ENCODE data around the gene SLC6A20. TPM values are rescaled to one million over a fixed set of nuclear protein-coding genes. Genes with fewer than 3 reads are reported as not detected.
A peak's percentile ranks its signal among the peaks of the same experiment; 100 is the strongest.

SLC6A20 gene
- total RNA-seq, 1 experiment from 2014 or later, result not detected

GRCh38 chr3:45796902-45797637, 734 bp upstream of the SLC6A20 start:
- no peaks in the 10 kb centered on the region for H3K9me3 ChIP-seq (ENCODE audit: low read length)
- H3K4me3 ChIP-seq (ENCODE audit: low read length), result no peak overlapping the region
- H3K9ac ChIP-seq (ENCODE audit: low read length), result no peak overlapping the region
- H4K20me1 ChIP-seq (ENCODE audit: insufficient read depth, low read depth, low read length), result no peaks in the 10 kb centered on the region
- no peak overlapping the region for H2AFZ ChIP-seq (ENCODE audit: low read length)
- no peaks in the 10 kb centered on the region for H3K9me2 ChIP-seq (replicated peaks; ENCODE audit: insufficient read depth, low read length)
- no peaks in the 10 kb centered on the region for H3K36me3 ChIP-seq (ENCODE audit: insufficient read depth, low read length)
- DNase-seq, result no peak
- H3K4me2 ChIP-seq (ENCODE audit: low read depth, low read length, poor library complexity, severe bottlenecking), result no peak overlapping the region
- H3K27ac ChIP-seq (ENCODE audit: low read length), result no peak overlapping the region
- H3K27me3 ChIP-seq (ENCODE audit: low read length), result no peaks in the 10 kb centered on the region
- no peaks in the 10 kb centered on the region for H3K4me1 ChIP-seq (ENCODE audit: low read length)
- H3K79me2 ChIP-seq (ENCODE audit: low read length), result no peaks in the 10 kb centered on the region

GRCh38 chr3:45795509-45795881, 841 bp downstream of the SLC6A20 start:
- Histone ChIP-seq H3K27me3 (ENCODE audit: low read length) (no peaks in the 10 kb centered on the region), H3K36me3 (ENCODE audit: insufficient read depth, low read length) (no peaks in the 10 kb centered on the region), H3K4me1 (ENCODE audit: low read length) (peaks cover 6% of the 10 kb centered on the region), H3K79me2 (ENCODE audit: low read length) (no peaks in the 10 kb centered on the region), H3K9me2 (replicated peaks; ENCODE audit: insufficient read depth, low read length) (no peaks in the 10 kb centered on the region), H3K27ac (ENCODE audit: low read length) (no peak overlapping the region), H3K4me2 (ENCODE audit: low read depth, low read length, poor library complexity, severe bottlenecking) (no peak overlapping the region), H3K4me3 (ENCODE audit: low read length) (no peak overlapping the region), H4K20me1 (ENCODE audit: insufficient read depth, low read depth, low read length) (no peaks in the 10 kb centered on the region), H2AFZ (ENCODE audit: low read length) (no peak overlapping the region), H3K9me3 (ENCODE audit: low read length) (no peaks in the 10 kb centered on the region), H3K9ac (ENCODE audit: low read length) (no peak overlapping the region)
- no peak for DNase-seq

- no peak overlapping the region for H3K4me3 ChIP-seq (ENCODE audit: low read length)
- H3K4me1 ChIP-seq (ENCODE audit: low read length), result peaks cover 8% of the 10 kb centered on the region
- H4K20me1 ChIP-seq (ENCODE audit: insufficient read depth, low read depth, low read length), result no peaks in the 10 kb centered on the region
- H3K4me2 ChIP-seq (ENCODE audit: low read depth, low read length, poor library complexity, severe bottlenecking), result no peak overlapping the region
- no peak overlapping the region for H3K9ac ChIP-seq (ENCODE audit: low read length)
- H3K36me3 ChIP-seq (ENCODE audit: insufficient read depth, low read length), result no peaks in the 10 kb centered on the region
- H3K9me3 ChIP-seq (ENCODE audit: low read length), result no peaks in the 10 kb centered on the region
- no peak overlapping the region for H2AFZ ChIP-seq (ENCODE audit: low read length)
- no peaks in the 10 kb centered on the region for H3K79me2 ChIP-seq (ENCODE audit: low read length)
- H3K9me2 ChIP-seq (replicated peaks; ENCODE audit: insufficient read depth, low read length), result no peaks in the 10 kb centered on the region
- H3K27me3 ChIP-seq (ENCODE audit: low read length), result no peaks in the 10 kb centered on the region
- H3K27ac ChIP-seq (ENCODE audit: low read length), result no peak overlapping the region
- DNase-seq, result no peak
Observed at GRCh38 chr3:45794660-45795059, 1.7 kb downstream of the SLC6A20 start.

DNA sequence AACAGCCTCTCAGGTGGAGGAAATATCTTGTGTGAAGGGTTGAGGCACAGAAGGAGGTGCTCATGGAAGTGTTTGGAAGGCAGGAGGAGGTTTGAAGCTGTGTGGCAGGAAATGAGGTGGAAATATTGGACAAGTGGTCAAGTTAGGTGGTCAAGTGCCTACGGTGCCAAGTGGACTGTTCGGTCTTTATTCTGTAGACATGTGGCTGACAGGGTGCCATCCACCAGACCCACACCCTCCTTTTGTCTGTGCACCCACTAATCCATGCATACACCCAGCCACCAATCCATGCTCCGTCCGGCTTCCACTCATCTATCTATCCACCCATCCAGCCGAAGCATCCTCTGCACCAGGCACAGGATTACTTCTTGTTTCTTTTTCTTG, 2.2 kb downstream of the SLC6A20 start:
- H3K4me3 ChIP-seq (ENCODE audit: low read length), result no peak overlapping the region
- H3K4me2 ChIP-seq (ENCODE audit: low read depth, low read length, poor library complexity, severe bottlenecking), result no peak overlapping the region
- no peaks in the 10 kb centered on the region for H3K9me3 ChIP-seq (ENCODE audit: low read length)
- H3K27ac ChIP-seq (ENCODE audit: low read length), result no peak overlapping the region
- H3K27me3 ChIP-seq (ENCODE audit: low read length), result no peaks in the 10 kb centered on the region
- no peaks in the 10 kb centered on the region for H3K36me3 ChIP-seq (ENCODE audit: insufficient read depth, low read length)
- no peak for DNase-seq
- peaks cover 8% of the 10 kb centered on the region for H3K4me1 ChIP-seq (ENCODE audit: low read length)
- no peak overlapping the region for H3K9ac ChIP-seq (ENCODE audit: low read length)
- no peak overlapping the region for H2AFZ ChIP-seq (ENCODE audit: low read length)
- no peaks in the 10 kb centered on the region for H4K20me1 ChIP-seq (ENCODE audit: insufficient read depth, low read depth, low read length)
- H3K79me2 ChIP-seq (ENCODE audit: low read length), result no peaks in the 10 kb centered on the region
- no peaks in the 10 kb centered on the region for H3K9me2 ChIP-seq (replicated peaks; ENCODE audit: insufficient read depth, low read length)

DNA sequence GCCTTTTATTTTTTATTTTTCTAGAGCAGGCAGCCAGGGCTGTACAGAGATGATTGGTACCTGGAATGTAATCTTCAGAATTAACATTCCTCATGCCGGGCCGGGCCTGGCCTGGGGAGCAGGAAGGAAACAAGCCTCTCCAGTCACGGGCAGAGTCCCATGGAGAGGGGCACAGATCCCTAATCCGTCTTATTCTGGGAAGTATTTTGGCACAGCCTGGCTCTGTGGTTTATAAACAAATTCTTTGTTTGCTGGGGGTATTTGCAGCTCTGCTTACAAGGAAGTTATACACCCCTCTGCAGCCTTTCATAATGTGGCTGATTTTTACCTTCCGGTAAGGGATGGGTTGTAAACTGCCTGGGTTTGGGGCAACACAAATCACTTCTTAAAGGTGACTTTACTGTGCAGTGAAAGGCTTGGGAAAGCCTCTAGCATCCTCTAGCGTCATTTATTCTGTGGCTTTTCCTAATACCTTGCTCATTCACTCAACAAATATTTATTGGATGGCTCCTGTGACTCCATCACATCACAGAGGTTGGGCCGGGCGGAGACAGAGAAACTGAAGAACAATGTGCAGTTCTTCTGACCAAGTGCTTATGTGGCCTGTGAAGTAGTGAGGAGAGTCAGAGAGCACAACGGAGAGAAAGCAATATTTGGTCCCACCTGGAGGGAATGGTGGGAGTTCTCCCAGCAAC, 2.7 kb downstream of the SLC6A20 start:
- no peaks in the 10 kb centered on the region for H4K20me1 ChIP-seq (ENCODE audit: insufficient read depth, low read depth, low read length)
- H3K4me1 ChIP-seq (ENCODE audit: low read length), result peaks cover 8% of the 10 kb centered on the region
- no peaks in the 10 kb centered on the region for H3K9me3 ChIP-seq (ENCODE audit: low read length)
- H3K4me3 ChIP-seq (ENCODE audit: low read length), result no peak overlapping the region
- H3K79me2 ChIP-seq (ENCODE audit: low read length), result no peaks in the 10 kb centered on the region
- H3K4me2 ChIP-seq (ENCODE audit: low read depth, low read length, poor library complexity, severe bottlenecking), result no peak overlapping the region
- H2AFZ ChIP-seq (ENCODE audit: low read length), result no peak overlapping the region
- H3K27ac ChIP-seq (ENCODE audit: low read length), result no peak overlapping the region
- no peak for DNase-seq
- no peak overlapping the region for H3K9ac ChIP-seq (ENCODE audit: low read length)
- H3K27me3 ChIP-seq (ENCODE audit: low read length), result no peaks in the 10 kb centered on the region
- no peaks in the 10 kb centered on the region for H3K36me3 ChIP-seq (ENCODE audit: insufficient read depth, low read length)
- no peaks in the 10 kb centered on the region for H3K9me2 ChIP-seq (replicated peaks; ENCODE audit: insufficient read depth, low read length)

DNA sequence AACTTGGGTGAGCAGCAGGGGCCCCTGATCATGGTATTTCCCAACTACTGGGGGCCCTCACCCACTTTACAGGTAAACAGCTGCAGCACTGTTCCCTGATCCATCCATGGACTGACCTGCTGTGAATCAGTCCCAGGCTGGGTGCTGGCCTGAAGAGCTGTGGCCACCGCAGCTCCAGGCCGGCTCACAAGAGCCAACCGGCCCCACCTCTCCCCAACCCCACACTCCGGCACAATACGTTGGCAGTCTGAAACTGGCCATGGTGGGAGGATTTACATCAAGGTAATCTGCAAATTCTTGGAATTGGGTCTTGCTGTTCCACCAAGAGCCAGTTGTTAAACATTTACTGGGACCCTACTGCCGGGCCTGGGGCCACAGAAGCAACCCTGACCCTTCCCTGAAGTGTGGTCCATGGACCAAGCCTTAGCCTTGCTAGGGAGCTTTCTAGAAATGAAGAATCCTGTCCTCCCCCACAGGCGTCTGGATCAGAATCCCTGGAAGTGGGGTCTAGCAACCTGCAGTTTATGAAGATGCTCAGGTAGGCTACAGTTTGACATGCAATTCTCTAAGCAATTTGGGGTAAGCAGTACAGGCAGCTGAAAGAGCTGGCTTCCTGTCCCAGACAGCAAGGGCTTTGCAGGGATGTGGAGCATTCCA, 3.7 kb downstream of the SLC6A20 start:
- DNase-seq, result no peak
- H3K9me2 ChIP-seq (replicated peaks; ENCODE audit: insufficient read depth, low read length), result no peaks in the 10 kb centered on the region
- no peak overlapping the region for H3K4me2 ChIP-seq (ENCODE audit: low read depth, low read length, poor library complexity, severe bottlenecking)
- no peaks in the 10 kb centered on the region for H3K9me3 ChIP-seq (ENCODE audit: low read length)
- no peaks in the 10 kb centered on the region for H3K27me3 ChIP-seq (ENCODE audit: low read length)
- no peaks in the 10 kb centered on the region for H3K79me2 ChIP-seq (ENCODE audit: low read length)
- H2AFZ ChIP-seq (ENCODE audit: low read length), result no peak overlapping the region
- H3K27ac ChIP-seq (ENCODE audit: low read length), result no peak overlapping the region
- no peaks in the 10 kb centered on the region for H3K36me3 ChIP-seq (ENCODE audit: insufficient read depth, low read length)
- H3K4me1 ChIP-seq (ENCODE audit: low read length), result peaks cover 8% of the 10 kb centered on the region
- no peak overlapping the region for H3K9ac ChIP-seq (ENCODE audit: low read length)
- no peak overlapping the region for H3K4me3 ChIP-seq (ENCODE audit: low read length)
- H4K20me1 ChIP-seq (ENCODE audit: insufficient read depth, low read depth, low read length), result no peaks in the 10 kb centered on the region

DNA sequence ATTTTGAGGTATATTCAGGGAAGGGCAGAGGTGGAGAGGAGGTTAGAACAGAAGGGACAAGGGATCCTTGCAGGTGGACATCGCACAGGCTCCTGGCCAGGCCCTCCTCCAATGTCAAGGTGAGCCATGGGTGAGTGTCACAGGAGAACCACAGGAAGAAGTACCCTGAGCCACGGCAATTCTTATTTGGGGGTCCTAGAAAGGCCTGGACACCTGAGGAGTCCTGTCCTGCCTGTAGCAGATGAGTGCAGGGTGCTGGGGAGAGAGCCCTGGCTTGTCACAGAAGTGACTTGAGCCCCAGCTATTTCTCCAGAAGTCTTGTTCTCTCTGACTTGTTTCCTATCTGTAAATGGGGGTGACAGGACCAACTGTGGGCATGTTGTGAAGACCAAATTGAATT, 4.3 kb downstream of the SLC6A20 start:
- H3K4me2 ChIP-seq (ENCODE audit: low read depth, low read length, poor library complexity, severe bottlenecking), result no peak overlapping the region
- no peaks in the 10 kb centered on the region for H3K9me2 ChIP-seq (replicated peaks; ENCODE audit: insufficient read depth, low read length)
- H2AFZ ChIP-seq (ENCODE audit: low read length), result no peak overlapping the region
- H3K4me1 ChIP-seq (ENCODE audit: low read length), result peaks cover 8% of the 10 kb centered on the region
- no peak overlapping the region for H3K27ac ChIP-seq (ENCODE audit: low read length)
- no peaks in the 10 kb centered on the region for H3K79me2 ChIP-seq (ENCODE audit: low read length)
- no peaks in the 10 kb centered on the region for H3K9me3 ChIP-seq (ENCODE audit: low read length)
- no peak overlapping the region for H3K9ac ChIP-seq (ENCODE audit: low read length)
- H3K4me3 ChIP-seq (ENCODE audit: low read length), result no peak overlapping the region
- H4K20me1 ChIP-seq (ENCODE audit: insufficient read depth, low read depth, low read length), result no peaks in the 10 kb centered on the region
- no peaks in the 10 kb centered on the region for H3K36me3 ChIP-seq (ENCODE audit: insufficient read depth, low read length)
- DNase-seq, result no peak
- H3K27me3 ChIP-seq (ENCODE audit: low read length), result no peaks in the 10 kb centered on the region

DNA sequence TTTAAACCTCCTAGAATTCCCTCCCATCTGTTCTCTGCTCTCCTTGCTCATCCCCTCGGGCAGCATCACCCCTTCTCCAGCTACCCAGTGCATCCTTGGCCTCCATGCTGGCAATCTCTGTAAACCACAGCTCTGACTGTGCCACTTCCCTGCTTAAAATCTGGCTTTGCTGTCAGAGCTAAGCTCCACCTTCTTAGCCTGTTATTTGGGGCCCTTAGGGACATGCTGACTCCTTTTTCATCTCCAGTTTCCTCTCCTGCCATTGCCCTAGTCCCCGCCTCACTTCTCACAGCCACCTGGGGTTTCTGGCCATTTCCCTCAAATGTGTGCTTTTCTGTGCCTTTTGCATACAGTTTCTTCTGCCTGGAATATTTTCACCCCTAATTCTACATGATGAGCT, 5.7 kb downstream of the SLC6A20 start:
- Histone ChIP-seq H3K27me3 (ENCODE audit: low read length) (no peaks in the 10 kb centered on the region), H4K20me1 (ENCODE audit: insufficient read depth, low read depth, low read length) (no peaks in the 10 kb centered on the region), H3K4me2 (ENCODE audit: low read depth, low read length, poor library complexity, severe bottlenecking) (no peak overlapping the region), H3K36me3 (ENCODE audit: insufficient read depth, low read length) (no peaks in the 10 kb centered on the region), H3K4me1 (ENCODE audit: low read length) (peaks cover 8% of the 10 kb centered on the region), H3K9ac (ENCODE audit: low read length) (no peak overlapping the region), H2AFZ (ENCODE audit: low read length) (no peak overlapping the region), H3K4me3 (ENCODE audit: low read length) (no peak overlapping the region), H3K9me3 (ENCODE audit: low read length) (no peaks in the 10 kb centered on the region), H3K27ac (ENCODE audit: low read length) (no peak overlapping the region), H3K9me2 (replicated peaks; ENCODE audit: insufficient read depth, low read length) (no peaks in the 10 kb centered on the region), H3K79me2 (ENCODE audit: low read length) (no peaks in the 10 kb centered on the region)
- peak; percentile 55 for DNase-seq
